Adrenal gland (tissue), 5 donors: ENCODE data around the gene SERPINA5.

Experiments
- POLR2A ChIP-seq, 2 donors: fragments of 450-650 bp; IDR thresholded peaks; one replicate each; pipeline ENCODE4 v1.6.1; 2017; ENCODE audit warnings: antibody characterized with exemption in 2 of 2, mild to moderate bottlenecking in 2 of 2, moderate library complexity in 1 of 2
- TF ChIP-seq, protein P1 (sequence below), 6 experiments: fragments of 450-650 bp in 4 of 6; fragments of 200-600 bp in 2 of 6; sonication (generic) in 1 of 6; IDR thresholded peaks; 1 replicate in 5 of 6; 2 replicates in 1 of 6; pipeline versions ENCODE4 v1.5.1 to v1.8.0; 2016 to 2021; ENCODE audit warnings: antibody characterized with exemption in 6 of 6, mild to moderate bottlenecking in 2 of 6, moderate library complexity in 1 of 6
- donor health status: DM: no; HTN: no; CAD: no.

GRCh38 chr14:94560751-94561655 lies 20.2 kb upstream of the SERPINA5 start, which contains the start of gene SERPINA4:
- TF ChIP-seq, protein P1, sequence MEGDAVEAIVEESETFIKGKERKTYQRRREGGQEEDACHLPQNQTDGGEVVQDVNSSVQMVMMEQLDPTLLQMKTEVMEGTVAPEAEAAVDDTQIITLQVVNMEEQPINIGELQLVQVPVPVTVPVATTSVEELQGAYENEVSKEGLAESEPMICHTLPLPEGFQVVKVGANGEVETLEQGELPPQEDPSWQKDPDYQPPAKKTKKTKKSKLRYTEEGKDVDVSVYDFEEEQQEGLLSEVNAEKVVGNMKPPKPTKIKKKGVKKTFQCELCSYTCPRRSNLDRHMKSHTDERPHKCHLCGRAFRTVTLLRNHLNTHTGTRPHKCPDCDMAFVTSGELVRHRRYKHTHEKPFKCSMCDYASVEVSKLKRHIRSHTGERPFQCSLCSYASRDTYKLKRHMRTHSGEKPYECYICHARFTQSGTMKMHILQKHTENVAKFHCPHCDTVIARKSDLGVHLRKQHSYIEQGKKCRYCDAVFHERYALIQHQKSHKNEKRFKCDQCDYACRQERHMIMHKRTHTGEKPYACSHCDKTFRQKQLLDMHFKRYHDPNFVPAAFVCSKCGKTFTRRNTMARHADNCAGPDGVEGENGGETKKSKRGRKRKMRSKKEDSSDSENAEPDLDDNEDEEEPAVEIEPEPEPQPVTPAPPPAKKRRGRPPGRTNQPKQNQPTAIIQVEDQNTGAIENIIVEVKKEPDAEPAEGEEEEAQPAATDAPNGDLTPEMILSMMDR (IDR thresholded peaks at IDR 0.05) = no peak
- TF ChIP-seq POLR2A (IDR thresholded peaks at IDR 0.05) = no peak
